Thyroid gland (tissue), 4 donors: ENCODE data around the gene ERICH6. TPM values are rescaled to one million over a fixed set of nuclear protein-coding genes. Genes with fewer than 3 reads are reported as not detected.

Source experiments
- DNase-seq, 2 donors: peaks; one replicate each; pipeline ENCODE4 v3.0.0-alpha.2; 2019
- H3K27ac ChIP-seq, 3 donors: fragments of 200-600 bp; sonication (generic); 1 replicate in 2 of 3; 2 replicates in 1 of 3; pipeline ENCODE4 v1.5.1; 2016 to 2019; ENCODE audit warnings: mild to moderate bottlenecking in 1 of 3, moderate library complexity in 1 of 3
- H3K27me3 ChIP-seq: fragments of 200-600 bp; sonication (generic); one replicate; pipeline ENCODE4 v1.5.1; 2019
- H3K36me3 ChIP-seq, 2 donors: fragments of 200-600 bp; sonication (generic); one replicate each; pipeline ENCODE4 v1.5.1; 2016 to 2019
- H3K4me1 ChIP-seq, 2 donors: fragments of 200-600 bp; sonication (generic); one replicate each; pipeline ENCODE4 v1.5.1; 2017 to 2019
- H3K4me3 ChIP-seq, 3 donors: fragments of 200-600 bp; sonication (generic); replicated peaks in 1 of 3; 1 replicate in 2 of 3; 2 replicates in 1 of 3; pipeline ENCODE4 v1.5.1; 2016; ENCODE audit warnings: mild to moderate bottlenecking in 1 of 3
- H3K9me3 ChIP-seq: fragments of 200-600 bp; sonication (generic); one replicate; pipeline ENCODE4 v1.5.1; 2017
- CTCF ChIP-seq, 6 experiments: fragments of 200-600 bp in 3 of 6; fragments of 450-650 bp in 3 of 6; sonication (generic) in 3 of 6; IDR thresholded peaks; one replicate each; pipeline ENCODE4 v1.5.1; 2016 to 2019; ENCODE audit warnings: antibody characterized with exemption in 6 of 6, mild to moderate bottlenecking in 2 of 6, inconsistent platforms in 1 of 6, moderate library complexity in 1 of 6
- POLR2A ChIP-seq, 2 donors: fragments of 450-650 bp; IDR thresholded peaks; one replicate each; pipeline ENCODE4 v1.6.1; 2017; ENCODE audit warnings: antibody characterized with exemption in 2 of 2, mild to moderate bottlenecking in 2 of 2, moderate library complexity in 1 of 2
- WGBS, 2 donors: methylation state at CpG; one replicate each; pipeline ENCODE4 v1.1.5; 2017; 5-methylcytosine and 5-hydroxymethylcytosine counted together
- intact Hi-C: fragments of 100-400 bp; cut with DNase I; formaldehyde crosslinking; loops from one replicate; pipeline ENCODE4 v1.15.1; 2023
- total RNA-seq, 4 donors: library from RNA; depleted of rRNA; stranded (reverse); fragments of >200 nt; gene quantifications; one replicate each; pipeline ENCODE4 v1.2.3, GENCODE V29; 2016

Gene ERICH6
- total RNA-seq, 4 donors from 2014 or later: 0.11 to 0.27 TPM; not detected in 2

DNA sequence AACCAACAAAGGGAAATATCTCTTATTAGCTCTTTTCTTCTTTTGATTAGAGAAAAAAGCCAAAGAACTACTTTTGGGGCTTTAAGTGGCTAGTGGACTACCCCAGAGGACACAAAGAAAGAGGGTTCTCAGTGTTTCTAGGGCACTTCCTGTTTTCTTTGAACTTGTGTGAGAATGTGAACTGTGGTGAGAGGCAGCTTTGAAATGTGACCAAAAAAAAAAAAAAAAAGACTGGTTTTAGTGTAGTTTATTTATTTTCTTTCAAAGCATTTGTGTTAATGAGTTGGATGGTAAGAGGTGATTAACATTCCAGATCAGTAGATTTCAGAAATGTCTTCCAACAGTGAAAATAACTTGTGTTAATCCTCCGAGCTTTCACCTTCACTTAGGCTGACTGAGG is 68.2 kb downstream of the ERICH6 start:
- peak overlapping the region in 1 of 3 donors; percentile 15 for H3K27ac ChIP-seq
- no peak for DNase-seq
- WGBS, 2 donors: 37 to 94% methylated on average over 1 of the region's 1 CpG
- no peak for TF ChIP-seq POLR2A (IDR thresholded peaks at IDR 0.05)
- TF ChIP-seq CTCF (IDR thresholded peaks at IDR 0.05): no peak
- no peaks in the 10 kb centered on the region for H3K27me3 ChIP-seq
- H3K36me3 ChIP-seq: no peaks in the 10 kb centered on the region
- no peak overlapping the region for H3K4me3 ChIP-seq
- intact Hi-C loops: no loop called here
- H3K9me3 ChIP-seq: no peaks in the 10 kb centered on the region
- peaks cover 8 to 9% of the 10 kb centered on the region in 2 donors for H3K4me1 ChIP-seq

- no peak for TF ChIP-seq POLR2A (IDR thresholded peaks at IDR 0.05)
- TF ChIP-seq CTCF (IDR thresholded peaks at IDR 0.05): no peak
- Histone ChIP-seq H3K9me3 (no peaks in the 10 kb centered on the region), H3K4me3 (no peak overlapping the region), H3K4me1 (peaks cover 8 to 9% of the 10 kb centered on the region in 2 donors), H3K27ac (peak overlapping the region in 1 of 3 donors; percentile 15), H3K27me3 (no peaks in the 10 kb centered on the region), H3K36me3 (no peaks in the 10 kb centered on the region)
- no peak for DNase-seq
- WGBS, 2 donors: 37 to 38% methylated on average over 6 of the region's 6 CpGs
- intact Hi-C loops: no loop called here
These were observed 68.6 kb downstream of the ERICH6 start for GRCh38 chr3:150635076-150635475.

- Histone ChIP-seq H3K9me3 (no peaks in the 10 kb centered on the region), H3K4me1 (peaks cover 8 to 9% of the 10 kb centered on the region in 2 donors), H3K27me3 (no peaks in the 10 kb centered on the region), H3K27ac (no peak overlapping the region), H3K36me3 (peaks cover 0 to 12% of the 10 kb centered on the region in 2 donors), H3K4me3 (no peak overlapping the region)
- 93 to 95% methylated on average over 7 of the region's 7 CpGs for WGBS, 2 donors
- intact Hi-C loops: no loop called here
- DNase-seq: no peak
- TF ChIP-seq CTCF (IDR thresholded peaks at IDR 0.05): no peak
- no peak for TF ChIP-seq POLR2A (IDR thresholded peaks at IDR 0.05)
These were observed 72.1 kb downstream of the ERICH6 start for GRCh38 chr3:150631515-150632221.

- no peak overlapping the region for H3K4me3 ChIP-seq
- no peak overlapping the region for H3K27ac ChIP-seq
- no peak for TF ChIP-seq CTCF (IDR thresholded peaks at IDR 0.05)
- TF ChIP-seq POLR2A (IDR thresholded peaks at IDR 0.05): no peak
- intact Hi-C loops: no loop called here
- no peaks in the 10 kb centered on the region for H3K4me1 ChIP-seq
- H3K36me3 ChIP-seq: peaks cover 0 to 22% of the 10 kb centered on the region in 2 donors
- WGBS, 2 donors: 90 to 95% methylated on average over 2 of the region's 2 CpGs
- no peaks in the 10 kb centered on the region for H3K27me3 ChIP-seq
- no peaks in the 10 kb centered on the region for H3K9me3 ChIP-seq
- DNase-seq: no peak
These were observed 76.2 kb downstream of the ERICH6 start for GRCh38 chr3:150627557-150627956.

GRCh38 chr3:150626148-150626930 is 77.4 kb downstream of the ERICH6 start:
- no peak for TF ChIP-seq POLR2A (IDR thresholded peaks at IDR 0.05)
- TF ChIP-seq CTCF (IDR thresholded peaks at IDR 0.05): no peak
- no peak overlapping the region for H3K27ac ChIP-seq
- no peaks in the 10 kb centered on the region for H3K27me3 ChIP-seq
- intact Hi-C loops: no loop called here
- WGBS, 2 donors: 95 to 100% methylated on average over 2 of the region's 2 CpGs
- peaks cover 0 to 22% of the 10 kb centered on the region in 2 donors for H3K36me3 ChIP-seq
- no peak for DNase-seq
- no peaks in the 10 kb centered on the region for H3K4me1 ChIP-seq
- no peak overlapping the region for H3K4me3 ChIP-seq
- H3K9me3 ChIP-seq: no peaks in the 10 kb centered on the region
